Panc1 (cell line): Measurements from ENCODE around the gene TP53RK. TPM values are rescaled to one million over a fixed set of nuclear protein-coding genes. Genes with fewer than 3 reads are reported as not detected.

Experiments
- ATAC-seq: fragments of 200-7000 bp; cut with Tn5 transposase; 2 replicates; pipeline ENCODE4 v1.9.1; 2020; ENCODE audit warnings: mild to moderate bottlenecking, moderate library complexity
- BruUV-seq: library from RNA; stranded (reverse); fragments of 400-500 nt; replicated peaks from 2 replicates; lab custom pipeline; 2021; lab: Mats Ljungman, UMichigan
- CTCF ChIA-PET: fragments of 300-600 bp; sonication (Branson Sonifier 250); formaldehyde crosslinking; loops from one replicate; lab custom pipeline; 2022; ENCODE audit warnings: antibody characterized with exemption; lab: Charles Lee
- POLR2A ChIA-PET: fragments of 300-600 bp; sonication (Branson Sonifier 250); formaldehyde crosslinking; loops from one replicate; lab custom pipeline; 2022; ENCODE audit warnings: antibody characterized with exemption; lab: Charles Lee
- DNase-seq: peaks from one replicate; pipeline ENCODE4 v3.0.0-alpha.2; 2010; ENCODE audit warnings: low read depth, low spot score
- H3K27ac ChIP-seq: 2 replicates; pipeline ENCODE4 v1.5.1; 2011; ENCODE audit warnings: mild to moderate bottlenecking, low read length, inconsistent platforms
- H3K27me3 ChIP-seq: fragments of 200-500 bp; sonication (Bioruptor generic); 2 replicates; pipeline ENCODE4 v1.6.0; 2014; ENCODE audit warnings: low read length, inconsistent platforms; ENCODE audit not compliant: control insufficient read depth, insufficient read depth
- H3K36me3 ChIP-seq: fragments of 200-500 bp; sonication (Bioruptor generic); 2 replicates; pipeline ENCODE4 v1.5.1; 2014; ENCODE audit warnings: inconsistent platforms, mild to moderate bottlenecking, low read length, moderate library complexity; ENCODE audit not compliant: control insufficient read depth, insufficient read depth
- H3K4me1 ChIP-seq: 2 replicates; pipeline ENCODE4 v1.5.1; 2011; ENCODE audit warnings: inconsistent platforms, mild to moderate bottlenecking, low read length, moderate library complexity; ENCODE audit not compliant: control insufficient read depth, insufficient read depth
- H3K4me3 ChIP-seq, 2 experiments: 2 replicates each; pipeline ENCODE4 v1.5.1; 2011 to 2012; ENCODE audit warnings: low read depth in 2 of 2, low read length in 2 of 2, mild to moderate bottlenecking in 2 of 2, inconsistent platforms in 1 of 2, moderate library complexity in 1 of 2
- H3K9me3 ChIP-seq: fragments of 200-500 bp; sonication (Bioruptor generic); 2 replicates; pipeline ENCODE4 v1.5.1; 2014; ENCODE audit warnings: low read depth, mild to moderate bottlenecking, inconsistent platforms, low read length, moderate library complexity; ENCODE audit not compliant: control insufficient read depth, insufficient read depth
- POLR2AphosphoS5 ChIP-seq: IDR thresholded peaks from 2 replicates; pipeline ENCODE4 v1.6.1; 2012; ENCODE audit warnings: mild to moderate bottlenecking, low read depth, low read length, moderate library complexity
- SIN3A ChIP-seq: IDR thresholded peaks from 2 replicates; pipeline ENCODE4 v1.6.1; 2012; ENCODE audit warnings: low read depth, mild to moderate bottlenecking, low read length, moderate library complexity, borderline replicate concordance; ENCODE audit not compliant: insufficient read depth
- TCF7L2 ChIP-seq: IDR thresholded peaks from 2 replicates; pipeline ENCODE4 v1.6.1; 2011; ENCODE audit warnings: mild to moderate bottlenecking, low read depth, low read length, inconsistent platforms
- in situ Hi-C: cut with HindIII; loops from 2 replicates; pipeline ENCODE4 v1.10.0; 2016; ENCODE audit warnings: low sequenced_read_pairs, low pct_unique_long_range_greater_than_20kb
- intact Hi-C: fragments of 100-400 bp; cut with micrococcal nuclease; formaldehyde crosslinking; loops from one replicate; pipeline ENCODE4 v1.10.0; 2022; ENCODE audit not compliant: unreplicated experiment
- total RNA-seq: library from RNA; stranded (reverse); gene quantifications from one replicate; pipeline ENCODE4 v1.2.1, GENCODE V29; 2021; ENCODE audit not compliant: unreplicated experiment
- TF ChIP-seq, protein P1 (sequence below), 2 experiments: IDR thresholded peaks; 2 replicates each; pipeline ENCODE4 v1.6.1; 2011 to 2012; ENCODE audit warnings: low read depth in 2 of 2, control low read depth in 1 of 2, low read length in 1 of 2, mild to moderate bottlenecking in 1 of 2, moderate library complexity in 1 of 2; ENCODE audit not compliant: insufficient read depth in 1 of 2
- TF ChIP-seq, protein P2 (sequence below): fragments of 450-650 bp; IDR thresholded peaks from 2 replicates; pipeline ENCODE4 v1.5.1; 2017; ENCODE audit warnings: mild to moderate bottlenecking

The TP53RK gene
- total RNA-seq, 1 experiment from 2014 or later: 13.7 TPM

DNA sequence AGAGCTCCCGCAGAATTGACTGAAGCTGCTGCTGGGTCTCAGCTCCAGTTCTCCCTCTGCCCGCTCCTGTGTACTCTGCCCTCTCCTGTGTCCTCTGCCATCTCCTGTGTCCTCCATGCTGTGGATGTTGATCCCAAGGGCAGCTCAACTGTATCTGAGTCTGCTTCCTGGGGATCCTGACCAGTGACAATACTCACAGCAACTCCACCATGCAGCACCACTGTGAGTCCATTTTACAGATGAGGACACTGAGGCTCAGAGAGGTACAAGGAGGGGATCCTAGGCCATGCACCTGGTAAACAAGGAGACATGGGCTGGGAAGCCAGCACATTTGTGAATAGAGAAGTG is 8.6 kb downstream of the TP53RK start:
- ChIA-PET CTCF (interaction anchor here (0.6 kb wide), 1 partner anchor 118 kb away, joined by 5 read pairs; no protein-coding TSS in a partner anchor), POLR2A (no interaction called here)
- BruUV-seq: no TSS peak

DNA sequence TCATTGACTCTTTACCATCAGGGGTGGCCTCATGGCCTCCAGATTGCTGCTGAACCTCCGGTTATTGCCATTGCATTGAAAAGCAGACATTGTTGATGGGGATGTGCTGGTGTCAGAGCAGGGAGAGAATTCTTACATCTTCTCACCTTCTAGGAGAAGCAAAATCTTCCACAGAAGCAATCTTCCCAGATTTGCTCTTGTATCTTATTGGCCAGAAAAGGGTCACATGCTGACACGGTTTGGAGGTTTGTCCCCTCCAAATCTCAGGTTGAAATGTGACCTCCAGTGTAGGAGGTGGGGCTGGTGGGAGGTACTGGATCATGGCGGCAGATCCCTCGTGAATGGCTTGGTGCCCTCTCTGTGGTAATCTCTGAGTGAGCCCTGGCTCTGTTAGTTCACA is 10.7 kb downstream of the TP53RK start:
- ChIA-PET POLR2A (no interaction called here), CTCF (no interaction called here)
- TF ChIP-seq, protein P1, sequence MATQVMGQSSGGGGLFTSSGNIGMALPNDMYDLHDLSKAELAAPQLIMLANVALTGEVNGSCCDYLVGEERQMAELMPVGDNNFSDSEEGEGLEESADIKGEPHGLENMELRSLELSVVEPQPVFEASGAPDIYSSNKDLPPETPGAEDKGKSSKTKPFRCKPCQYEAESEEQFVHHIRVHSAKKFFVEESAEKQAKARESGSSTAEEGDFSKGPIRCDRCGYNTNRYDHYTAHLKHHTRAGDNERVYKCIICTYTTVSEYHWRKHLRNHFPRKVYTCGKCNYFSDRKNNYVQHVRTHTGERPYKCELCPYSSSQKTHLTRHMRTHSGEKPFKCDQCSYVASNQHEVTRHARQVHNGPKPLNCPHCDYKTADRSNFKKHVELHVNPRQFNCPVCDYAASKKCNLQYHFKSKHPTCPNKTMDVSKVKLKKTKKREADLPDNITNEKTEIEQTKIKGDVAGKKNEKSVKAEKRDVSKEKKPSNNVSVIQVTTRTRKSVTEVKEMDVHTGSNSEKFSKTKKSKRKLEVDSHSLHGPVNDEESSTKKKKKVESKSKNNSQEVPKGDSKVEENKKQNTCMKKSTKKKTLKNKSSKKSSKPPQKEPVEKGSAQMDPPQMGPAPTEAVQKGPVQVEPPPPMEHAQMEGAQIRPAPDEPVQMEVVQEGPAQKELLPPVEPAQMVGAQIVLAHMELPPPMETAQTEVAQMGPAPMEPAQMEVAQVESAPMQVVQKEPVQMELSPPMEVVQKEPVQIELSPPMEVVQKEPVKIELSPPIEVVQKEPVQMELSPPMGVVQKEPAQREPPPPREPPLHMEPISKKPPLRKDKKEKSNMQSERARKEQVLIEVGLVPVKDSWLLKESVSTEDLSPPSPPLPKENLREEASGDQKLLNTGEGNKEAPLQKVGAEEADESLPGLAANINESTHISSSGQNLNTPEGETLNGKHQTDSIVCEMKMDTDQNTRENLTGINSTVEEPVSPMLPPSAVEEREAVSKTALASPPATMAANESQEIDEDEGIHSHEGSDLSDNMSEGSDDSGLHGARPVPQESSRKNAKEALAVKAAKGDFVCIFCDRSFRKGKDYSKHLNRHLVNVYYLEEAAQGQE (IDR thresholded peaks at IDR 0.05; ENCODE audit: insufficient read depth in 1 of 2, low read depth in 2 of 2, low read length in 1 of 2): no peak
- TF ChIP-seq SIN3A (no peak), POLR2AphosphoS5 (no peak), TCF7L2 (no peak)
- TF ChIP-seq, protein P2, sequence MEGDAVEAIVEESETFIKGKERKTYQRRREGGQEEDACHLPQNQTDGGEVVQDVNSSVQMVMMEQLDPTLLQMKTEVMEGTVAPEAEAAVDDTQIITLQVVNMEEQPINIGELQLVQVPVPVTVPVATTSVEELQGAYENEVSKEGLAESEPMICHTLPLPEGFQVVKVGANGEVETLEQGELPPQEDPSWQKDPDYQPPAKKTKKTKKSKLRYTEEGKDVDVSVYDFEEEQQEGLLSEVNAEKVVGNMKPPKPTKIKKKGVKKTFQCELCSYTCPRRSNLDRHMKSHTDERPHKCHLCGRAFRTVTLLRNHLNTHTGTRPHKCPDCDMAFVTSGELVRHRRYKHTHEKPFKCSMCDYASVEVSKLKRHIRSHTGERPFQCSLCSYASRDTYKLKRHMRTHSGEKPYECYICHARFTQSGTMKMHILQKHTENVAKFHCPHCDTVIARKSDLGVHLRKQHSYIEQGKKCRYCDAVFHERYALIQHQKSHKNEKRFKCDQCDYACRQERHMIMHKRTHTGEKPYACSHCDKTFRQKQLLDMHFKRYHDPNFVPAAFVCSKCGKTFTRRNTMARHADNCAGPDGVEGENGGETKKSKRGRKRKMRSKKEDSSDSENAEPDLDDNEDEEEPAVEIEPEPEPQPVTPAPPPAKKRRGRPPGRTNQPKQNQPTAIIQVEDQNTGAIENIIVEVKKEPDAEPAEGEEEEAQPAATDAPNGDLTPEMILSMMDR: no peak
- Histone ChIP-seq H3K36me3 (no peaks in the 10 kb centered on the region), H3K4me1 (no peaks in the 10 kb centered on the region), H3K27ac (no peak overlapping the region), H3K27me3 (no peaks in the 10 kb centered on the region), H3K9me3 (no peaks in the 10 kb centered on the region), H3K4me3 (no peak overlapping the region)
- intact Hi-C loops (no loop called here), in situ Hi-C loops (no loop called here)
- ATAC-seq: no peak
- no peak for DNase-seq
- no TSS peak for BruUV-seq

More for the DNA sequence above, 8.6 kb downstream of the TP53RK start:
- DNase-seq: no peak
- Histone ChIP-seq H3K27me3 (no peaks in the 10 kb centered on the region), H3K9me3 (no peaks in the 10 kb centered on the region), H3K4me3 (no peak overlapping the region), H3K4me1 (no peaks in the 10 kb centered on the region; the same call in 1 of the 2 replicates), H3K27ac (no peak overlapping the region), H3K36me3 (peaks cover 2% of the 10 kb centered on the region)
- in situ Hi-C loops (no loop called here), intact Hi-C loops (loop anchor here (2.0 kb wide), 2 partner anchors 120 to 160 kb away; no protein-coding TSS in a partner anchor)
- no peak for TF ChIP-seq POLR2AphosphoS5
- TF ChIP-seq SIN3A: no peak
- no peak for TF ChIP-seq TCF7L2
- TF ChIP-seq, protein P2: no peak
- TF ChIP-seq, protein P1 (IDR thresholded peaks at IDR 0.05; ENCODE audit: insufficient read depth in 1 of 2, low read depth in 2 of 2, low read length in 1 of 2): no peak
- no peak for ATAC-seq
